Measurements from ENCODE around the gene LNPEP.

DNA sequence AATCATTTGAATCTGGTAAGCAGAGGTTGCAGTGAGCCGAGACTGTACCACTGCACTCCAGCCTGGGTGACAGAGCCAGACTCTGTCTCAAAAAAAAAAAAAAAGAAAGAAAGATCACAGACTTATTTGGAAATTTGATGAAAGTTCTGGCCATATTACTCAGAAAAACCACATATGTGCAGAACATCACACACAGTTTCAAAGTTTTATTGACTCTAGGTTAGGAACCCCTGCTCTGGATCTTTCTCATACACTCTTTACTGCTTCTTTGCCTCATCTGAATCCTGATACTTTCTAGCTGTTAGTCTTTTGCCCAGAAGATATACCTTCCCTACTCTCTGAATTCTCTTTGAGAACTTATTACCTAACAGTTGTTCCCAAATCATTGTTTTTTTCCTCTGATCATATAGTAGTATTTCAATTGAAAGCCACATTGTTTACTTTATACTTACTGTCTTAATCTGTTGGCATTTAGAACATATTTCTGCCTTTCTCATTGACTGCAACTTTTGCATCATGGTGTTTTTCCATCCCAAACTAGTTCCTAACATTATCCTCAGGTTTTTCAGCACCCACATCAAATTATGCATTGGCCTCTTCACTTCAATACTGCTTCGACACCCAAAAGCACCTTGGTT is 68.7 kb downstream of the LNPEP start:
- no peak for TF ChIP-seq YY1 (IDR thresholded peaks at IDR 0.05; ENCODE audit: insufficient read depth, insufficient read length)
- TF ChIP-seq SUZ12 (IDR thresholded peaks at IDR 0.05; ENCODE audit: extremely low read depth, insufficient read depth, insufficient read length): no peak

Measured in NT2/D1 (cell line).